Central memory CD8-positive, alpha-beta T cell (primary cell): ENCODE results near the gene PIK3CB.
"Not testable (repeated sequence)": the region's sequence is repeated elsewhere in the genome, so short reads cannot be mapped to it uniquely, and the experiment has no call there.

Source experiments
- ATAC-seq: fragments of 150-1000 bp; cut with Tn5 transposase; replicated peaks from 2 replicates; pipeline ENCODE4 v1.10.0; 2022; ENCODE audit warnings: mild to moderate bottlenecking, moderate FRiP score, moderate number of reproducible peaks; ENCODE audit not compliant: poor library complexity, severe bottlenecking; ENCODE audit errors: extremely low read depth
- DNase-seq, 2 donors: peaks; one replicate each; pipeline ENCODE4 v3.0.0; 2021; ENCODE audit warnings: low spot score in 2 of 2
- H3K27ac Mint-ChIP-seq: one replicate; pipeline ENCODE4 v1.8.0; 2022; ENCODE audit warnings: low read depth, mild to moderate bottlenecking, moderate library complexity, mixed read lengths
- H3K27me3 Mint-ChIP-seq: one replicate; pipeline ENCODE4 v1.8.0; 2022; ENCODE audit warnings: mixed read lengths
- H3K36me3 Mint-ChIP-seq: one replicate; pipeline ENCODE4 v1.8.0; 2022; ENCODE audit warnings: mild to moderate bottlenecking, moderate library complexity, mixed read lengths; ENCODE audit not compliant: insufficient read depth
- H3K4me1 Mint-ChIP-seq: one replicate; pipeline ENCODE4 v1.8.0; 2022; ENCODE audit warnings: mixed read lengths
- H3K4me3 Mint-ChIP-seq: one replicate; pipeline ENCODE4 v1.8.0; 2022; ENCODE audit warnings: mild to moderate bottlenecking, moderate library complexity, mixed read lengths
- H3K9me3 Mint-ChIP-seq: one replicate; pipeline ENCODE4 v1.8.0; 2022; ENCODE audit warnings: mixed read lengths

PIK3CB gene

DNA sequence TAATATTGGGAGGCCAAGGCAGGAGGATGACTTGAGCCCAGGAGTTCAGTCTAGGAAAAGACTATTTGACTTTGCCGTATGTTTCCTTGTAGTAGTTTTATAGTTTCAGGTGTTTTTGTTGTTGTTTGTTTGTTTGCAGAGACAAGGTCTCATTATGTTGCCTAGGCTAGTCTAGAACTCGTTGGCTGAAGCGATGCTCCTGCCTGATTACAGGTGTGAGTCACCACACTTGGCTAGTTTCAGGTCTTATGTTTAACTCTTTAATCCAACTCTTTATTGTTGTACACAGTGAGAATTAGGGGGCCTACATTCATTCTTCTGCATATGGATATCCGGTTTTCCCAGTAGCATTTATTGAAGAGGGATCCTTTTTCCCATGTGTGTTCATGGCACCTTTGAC, 194.2 kb downstream of the PIK3CB start:
- Mint-ChIP-seq H3K27ac (no peak overlapping the region), H3K36me3 (peaks cover 2% of the 10 kb centered on the region), H3K27me3 (no peaks in the 10 kb centered on the region), H3K9me3 (peaks cover 21% of the 10 kb centered on the region), H3K4me3 (no peak overlapping the region), H3K4me1 (no peaks in the 10 kb centered on the region)
- ATAC-seq = no peak
- no peak for DNase-seq

GRCh38 chr3:138638641-138639040, 196.1 kb downstream of the PIK3CB start:
- Mint-ChIP-seq H3K36me3 (no peaks in the 10 kb centered on the region), H3K27ac (no peak overlapping the region), H3K9me3 (peaks cover 21% of the 10 kb centered on the region), H3K4me1 (no peaks in the 10 kb centered on the region), H3K27me3 (no peaks in the 10 kb centered on the region), H3K4me3 (no peak overlapping the region)
- ATAC-seq = no peak
- DNase-seq = no peak

- Mint-ChIP-seq H3K27ac (peak overlapping the region; percentile 2), H3K9me3 (no peaks in the 10 kb centered on the region), H3K4me1 (no peaks in the 10 kb centered on the region), H3K4me3 (no peak overlapping the region), H3K36me3 (peaks cover 6% of the 10 kb centered on the region), H3K27me3 (no peaks in the 10 kb centered on the region)
- DNase-seq = no peak
- no peak for ATAC-seq
Observed at GRCh38 chr3:138629526-138629925, 205.2 kb downstream of the PIK3CB start.

- Mint-ChIP-seq H3K9me3 (no peaks in the 10 kb centered on the region), H3K36me3 (peaks cover 9% of the 10 kb centered on the region), H3K4me1 (no peaks in the 10 kb centered on the region), H3K27me3 (no peaks in the 10 kb centered on the region), H3K27ac (no peak overlapping the region), H3K4me3 (no peak overlapping the region)
- DNase-seq (no peak), ATAC-seq (no peak)
Observed at GRCh38 chr3:138625707-138626365, 208.9 kb downstream of the PIK3CB start.

DNA sequence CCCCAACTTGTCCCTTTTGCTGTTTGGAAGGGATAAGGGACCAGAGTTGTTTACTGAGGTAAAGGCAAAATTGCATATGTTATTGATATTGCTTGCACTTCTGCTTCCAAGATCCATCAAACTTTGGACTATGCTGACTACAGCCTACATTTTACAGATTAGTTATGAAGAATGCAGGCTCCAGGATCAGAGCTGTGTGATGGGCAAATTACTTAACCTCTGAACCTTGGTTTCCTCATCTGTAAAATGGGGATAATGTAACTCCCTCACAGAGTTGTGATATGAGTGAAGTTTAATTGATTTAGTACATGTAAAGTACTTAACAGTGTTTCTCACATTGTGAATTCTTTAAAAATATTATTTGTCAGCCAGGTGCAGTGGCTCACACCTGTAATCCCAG, 210.2 kb downstream of the PIK3CB start:
- H3K27me3 Mint-ChIP-seq = no peaks in the 10 kb centered on the region
- no peak for ATAC-seq

GRCh38 chr3:138620431-138620830, 214.3 kb downstream of the PIK3CB start:
- Mint-ChIP-seq H3K4me1 (peaks cover 6% of the 10 kb centered on the region), H3K36me3 (peaks cover 7% of the 10 kb centered on the region)
- no peak for DNase-seq

More for the DNA sequence above, 210.2 kb downstream of the PIK3CB start:
- no peak overlapping the region for H3K27ac Mint-ChIP-seq
- H3K9me3 Mint-ChIP-seq = no peaks in the 10 kb centered on the region
- DNase-seq = no peak
- no peaks in the 10 kb centered on the region for H3K4me1 Mint-ChIP-seq
- no peak overlapping the region for H3K4me3 Mint-ChIP-seq
- peaks cover 7% of the 10 kb centered on the region for H3K36me3 Mint-ChIP-seq

GRCh38 chr3:138615462-138615861, 219.3 kb downstream of the PIK3CB start:
- Mint-ChIP-seq H3K9me3 (no peaks in the 10 kb centered on the region), H3K4me1 (peaks cover 16% of the 10 kb centered on the region), H3K27ac (no peak overlapping the region), H3K27me3 (no peaks in the 10 kb centered on the region), H3K36me3 (peaks cover 11% of the 10 kb centered on the region), H3K4me3 (no peak overlapping the region)
- no peak for DNase-seq
- ATAC-seq = no peak

More at GRCh38 chr3:138620431-138620830, 214.3 kb downstream of the PIK3CB start:
- Mint-ChIP-seq H3K27ac (no peak overlapping the region), H3K27me3 (no peaks in the 10 kb centered on the region), H3K9me3 (no peaks in the 10 kb centered on the region), H3K4me3 (no peak overlapping the region)
- ATAC-seq = no peak

- Mint-ChIP-seq H3K9me3 (peaks cover 6% of the 10 kb centered on the region), H3K36me3 (peaks cover 34% of the 10 kb centered on the region), H3K4me1 (peaks cover 30% of the 10 kb centered on the region), H3K27me3 (peaks cover 10% of the 10 kb centered on the region), H3K27ac (peak overlapping the region; percentile 100), H3K4me3 (peak overlapping the region; percentile 96)
- DNase-seq = no peak
- ATAC-seq = no peak
Observed at GRCh38 chr3:138609898-138610266, 224.8 kb downstream of the PIK3CB start.

DNA sequence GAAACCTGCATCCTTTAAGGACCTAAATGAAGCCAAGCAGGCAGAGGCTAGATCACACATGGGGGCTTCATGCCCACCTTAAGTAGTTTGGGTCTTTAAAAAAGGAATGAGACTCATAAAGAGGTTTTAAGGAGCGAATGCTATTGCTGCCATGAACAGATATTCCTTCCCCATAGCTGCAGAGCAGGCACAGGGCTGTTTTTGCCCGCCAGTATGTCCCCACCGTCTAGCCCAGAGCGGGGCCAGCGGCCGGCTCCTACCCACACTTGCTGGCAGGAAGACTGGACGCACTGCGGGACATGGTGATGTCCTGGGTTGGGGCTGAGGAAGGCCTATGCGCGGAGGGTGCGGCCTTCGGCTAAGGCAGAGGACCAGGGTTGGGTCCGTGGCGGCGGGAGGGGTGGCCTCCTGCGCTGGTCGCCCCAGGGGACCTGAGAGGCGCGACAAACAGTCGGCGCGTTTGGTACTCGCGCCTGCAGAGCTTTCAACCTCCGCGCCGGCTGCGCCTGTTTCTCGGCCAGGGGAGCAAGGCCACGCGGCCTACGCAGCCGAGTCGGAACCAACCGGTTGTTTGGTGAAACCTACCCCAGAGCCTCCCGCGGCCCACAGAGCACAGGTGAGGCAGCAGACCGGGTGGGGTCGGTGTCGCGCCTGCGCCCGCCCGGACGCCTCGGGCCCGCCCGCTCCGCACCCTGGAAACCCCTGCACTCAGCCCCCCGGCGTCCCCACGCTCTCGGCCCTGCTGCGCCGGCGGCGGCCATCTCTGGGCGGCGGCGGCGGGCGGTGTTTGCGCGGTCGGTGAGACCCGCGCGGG, 226.2 kb downstream of the PIK3CB start, which contains the start of gene FAIM:
Gene FAIM (plus strand): TSS at position 450 of the 814 bp plus-strand sequence. CDS start 10,956 bp downstream, outside the sequence.
- Mint-ChIP-seq H3K9me3 (peaks cover 6% of the 10 kb centered on the region), H3K36me3 (peaks cover 34% of the 10 kb centered on the region), H3K4me3 (peak within 1 kb of the TSS; percentile 96), H3K4me1 (peaks cover 30% of the 10 kb centered on the region), H3K27ac (peak within 1 kb of the TSS; percentile 100), H3K27me3 (peaks cover 10% of the 10 kb centered on the region)
- ATAC-seq (peak; percentile 71), DNase-seq (peak; percentile 59 to 68)

GRCh38 chr3:138604106-138604595, 230.6 kb downstream of the PIK3CB start:
- peaks cover 15% of the 10 kb centered on the region for H3K36me3 Mint-ChIP-seq
- not testable (repeated sequence) for H3K9me3 Mint-ChIP-seq, ATAC-seq, DNase-seq, H3K27me3 Mint-ChIP-seq, H3K4me3 Mint-ChIP-seq, H3K27ac Mint-ChIP-seq
- H3K4me1 Mint-ChIP-seq = peaks cover 13% of the 10 kb centered on the region
